ENCODE results near the gene SLC26A6.

Gene SLC26A6

DNA sequence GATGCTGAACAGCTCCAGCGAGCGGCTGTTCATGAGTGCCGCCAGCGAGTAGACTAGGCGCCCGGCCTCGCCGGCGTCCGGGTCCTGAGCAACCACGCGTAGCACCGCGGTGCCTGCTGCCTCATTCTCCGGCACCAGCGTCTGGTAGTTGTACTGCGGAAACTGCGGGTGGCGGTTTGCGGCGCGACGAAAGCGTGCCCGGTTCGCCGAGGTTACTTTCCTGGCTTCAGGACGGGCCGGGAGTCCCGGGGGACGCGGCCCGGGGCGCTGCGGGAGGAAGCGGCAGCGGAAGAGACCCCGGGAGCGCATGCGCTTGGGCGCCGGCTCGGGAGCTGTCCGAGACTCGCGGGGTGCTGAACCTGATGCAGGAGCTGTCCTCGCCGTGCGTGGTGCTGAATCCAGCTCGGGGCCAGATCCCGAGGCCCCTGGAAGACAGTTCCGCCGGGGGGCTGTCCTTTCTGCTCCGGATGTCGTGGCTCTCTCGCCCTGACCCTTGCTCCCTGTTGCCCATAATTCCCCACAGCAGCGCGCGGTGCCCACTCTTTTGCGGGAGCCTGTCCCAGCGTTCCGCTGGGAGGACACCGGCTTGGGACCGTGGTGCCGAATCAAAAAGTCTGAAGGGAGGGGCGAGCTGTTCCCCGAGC is 26.4 kb upstream of the SLC26A6 start:
- peak; percentile 57 to 60 for DNase-seq

DNA sequence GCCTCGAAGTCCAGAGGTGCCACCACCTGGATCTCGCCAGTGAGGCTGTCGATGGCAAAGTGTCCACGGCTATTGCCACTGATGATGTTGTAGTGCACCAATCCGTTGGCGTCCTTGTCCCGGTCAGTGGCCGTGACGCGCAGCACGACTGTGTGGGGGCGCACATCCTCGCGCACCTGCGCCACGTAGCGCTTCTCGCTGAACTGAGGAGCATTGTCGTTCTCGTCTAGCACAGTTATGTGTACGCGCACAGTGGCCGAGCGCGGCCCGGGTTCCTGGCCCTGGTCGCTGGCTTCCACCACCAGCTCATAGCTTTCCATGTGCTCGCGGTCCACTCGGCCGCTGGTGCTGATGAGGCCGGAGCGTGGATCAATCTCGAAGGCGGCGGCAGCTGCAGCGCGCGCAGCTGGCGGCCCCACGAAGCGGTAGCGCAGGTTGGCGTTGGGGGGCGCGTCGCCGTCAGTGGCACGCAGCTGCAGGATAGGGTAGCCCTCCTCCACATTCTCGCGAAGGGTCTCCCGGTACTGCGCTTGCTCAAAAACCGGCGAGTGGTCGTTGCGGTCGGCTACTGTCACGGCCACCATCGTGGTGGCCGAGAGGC is 25.6 kb upstream of the SLC26A6 start:
- DNase-seq: no peak

DNA sequence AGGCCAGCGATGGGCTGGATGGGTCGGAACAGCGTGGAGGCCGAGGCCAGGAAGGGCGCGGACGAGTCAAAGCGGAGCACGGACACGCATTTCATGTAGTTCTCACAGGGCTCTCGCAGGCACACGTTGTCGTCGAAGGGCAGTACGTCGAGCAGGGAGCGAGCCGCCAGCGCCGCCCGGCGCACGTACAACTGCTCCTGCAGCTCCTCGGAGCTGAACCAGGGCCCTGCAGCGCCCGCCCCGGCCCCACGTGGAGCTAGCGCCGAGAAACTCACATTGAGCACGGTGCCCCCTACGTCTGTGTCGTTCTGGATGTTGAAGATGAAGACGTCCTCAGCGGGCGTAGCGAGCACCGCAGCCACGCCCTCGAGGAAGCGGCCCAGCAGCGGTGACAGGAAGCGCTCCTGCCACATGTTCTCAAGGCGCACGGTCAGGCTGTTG is 21.6 kb upstream of the SLC26A6 start:
- DNase-seq: peak; percentile 7 to 23

DNA sequence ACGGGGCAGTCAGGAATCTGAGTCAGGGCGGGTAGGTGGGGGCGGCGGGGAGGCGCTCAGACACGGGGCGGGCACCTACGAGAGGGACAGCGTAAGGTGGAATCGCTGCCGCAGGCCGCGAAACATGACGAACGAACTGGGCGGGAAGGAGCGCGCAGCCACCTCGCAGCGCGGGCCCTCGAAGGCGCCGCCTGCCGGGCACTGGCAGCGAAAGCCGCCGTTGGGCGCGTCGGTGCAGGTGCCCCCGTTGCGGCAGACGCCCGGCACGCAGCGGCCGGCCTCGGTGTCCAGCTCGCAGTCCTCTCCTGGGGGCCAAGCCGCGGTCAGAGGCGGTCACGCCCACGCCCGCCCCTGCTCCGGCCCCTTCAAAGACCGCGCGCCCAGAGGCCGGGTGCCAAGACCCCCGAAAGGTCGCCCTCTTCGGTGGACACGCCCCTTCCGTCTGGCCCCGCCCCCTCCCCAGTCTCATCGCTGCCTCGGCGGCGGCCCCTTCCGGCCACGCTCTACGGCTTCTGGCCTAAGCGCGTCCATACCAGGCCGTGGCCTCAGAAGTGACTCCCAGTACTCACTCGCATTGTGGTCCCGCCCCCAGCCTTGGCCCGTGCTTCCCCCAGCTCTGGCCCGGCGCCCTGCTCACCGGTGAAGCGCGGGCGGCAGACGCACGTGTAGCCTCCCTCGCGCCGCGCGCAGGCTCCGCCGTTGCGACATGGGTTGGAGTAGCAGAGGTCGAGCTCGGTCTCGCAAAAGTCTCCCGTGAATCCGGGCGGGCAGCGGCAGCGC is 21.0 kb upstream of the SLC26A6 start:
- DNase-seq: peak; percentile 83 to 87

DNA sequence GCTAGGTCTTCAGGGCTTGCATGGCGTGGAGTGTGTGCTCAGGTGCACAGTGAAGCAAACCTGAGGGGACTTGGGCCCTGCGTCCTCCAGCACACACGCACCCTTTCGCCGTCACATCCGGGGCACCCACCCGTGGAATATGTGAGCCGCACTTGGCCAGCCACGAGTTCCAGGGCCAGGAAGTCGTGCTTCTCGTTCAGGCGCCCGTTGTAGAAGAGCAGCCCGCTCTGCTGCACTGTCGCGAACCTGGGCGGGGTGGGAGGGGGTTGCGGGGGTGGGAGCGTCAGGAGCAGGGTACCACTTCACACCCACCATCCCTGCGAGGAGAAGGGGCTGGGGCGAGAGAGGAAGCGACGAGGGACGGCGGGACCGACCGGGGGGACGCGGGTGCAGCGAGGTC is 20.3 kb upstream of the SLC26A6 start:
- DNase-seq: peak; percentile 63 to 70

DNA sequence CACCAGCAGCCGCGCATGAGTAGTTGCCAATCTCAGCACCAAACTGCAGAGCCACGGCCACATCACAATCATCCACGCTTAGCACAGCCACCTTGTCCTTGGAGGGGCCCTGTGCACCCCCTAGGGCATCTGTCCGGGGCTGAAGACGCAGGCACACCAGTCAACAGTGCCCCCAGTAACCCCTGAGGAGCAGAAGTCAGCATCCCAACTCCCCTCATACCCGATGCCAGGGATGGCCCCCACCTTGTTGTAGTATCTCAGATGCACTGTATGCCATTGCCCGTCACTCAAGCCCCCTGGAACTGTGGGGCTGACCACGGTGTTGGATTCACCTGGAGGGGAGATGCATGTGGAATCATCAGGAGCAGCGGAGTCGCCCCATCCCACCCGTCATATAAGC is 19.8 kb upstream of the SLC26A6 start:
- no peak for DNase-seq

DNA sequence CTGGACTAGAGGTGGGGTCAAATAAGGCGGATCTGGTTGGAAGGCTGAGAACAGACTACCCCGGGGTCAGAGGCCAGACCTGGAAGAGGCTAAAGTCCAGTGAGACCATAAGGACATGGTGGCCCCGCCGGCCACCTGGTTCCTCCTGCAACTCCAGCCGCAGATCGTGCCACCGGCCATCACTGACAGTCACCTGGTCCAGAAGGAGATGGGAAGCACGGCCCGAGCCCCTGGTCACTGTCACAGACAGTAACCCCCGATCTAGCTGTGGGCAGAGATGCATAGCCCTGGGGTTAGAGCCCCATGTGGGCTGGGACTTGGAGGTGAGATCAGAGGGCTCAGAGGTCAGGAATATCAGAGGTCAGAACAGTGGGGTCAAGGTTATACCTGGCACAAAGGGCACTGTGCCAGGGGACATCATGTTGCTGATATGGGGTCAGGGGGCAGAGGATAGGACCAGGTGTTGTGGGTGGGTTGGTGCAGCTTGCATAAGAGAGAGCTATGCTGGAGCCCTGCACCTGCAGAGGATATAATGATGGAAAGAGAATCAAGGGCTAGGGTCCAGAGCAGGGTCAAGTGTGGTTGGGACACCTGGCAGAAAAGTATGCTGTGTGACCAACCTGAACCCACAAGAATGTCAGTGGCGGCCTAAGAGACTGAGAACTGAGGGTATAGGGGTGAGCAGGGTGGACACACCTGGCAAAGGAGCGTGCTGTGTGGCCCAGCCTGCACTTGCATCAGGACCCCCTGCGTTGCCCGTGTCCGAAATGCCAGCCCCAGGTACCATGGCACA is 17.9 kb upstream of the SLC26A6 start:
- no peak for DNase-seq

DNA sequence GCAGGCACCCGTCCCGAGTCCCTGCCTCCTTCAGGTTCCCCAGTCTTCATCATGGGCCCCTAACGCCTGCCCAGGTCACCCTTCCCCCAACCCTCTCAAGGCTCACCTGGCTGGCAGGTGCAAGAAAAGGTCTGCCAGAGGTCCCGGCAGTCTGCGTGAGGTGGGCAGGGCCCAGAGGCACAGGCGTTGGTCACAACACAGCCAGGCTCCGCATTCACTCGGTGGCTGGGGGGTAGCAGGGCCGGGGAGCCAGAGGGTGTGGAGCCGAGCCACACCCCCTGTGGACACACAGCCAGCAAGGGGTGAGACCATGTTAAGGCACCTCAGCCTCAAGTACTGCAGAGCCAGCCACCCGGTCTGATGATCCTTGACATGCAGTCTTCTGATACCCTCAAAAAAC is 16.5 kb upstream of the SLC26A6 start:
- no peak for DNase-seq

DNA sequence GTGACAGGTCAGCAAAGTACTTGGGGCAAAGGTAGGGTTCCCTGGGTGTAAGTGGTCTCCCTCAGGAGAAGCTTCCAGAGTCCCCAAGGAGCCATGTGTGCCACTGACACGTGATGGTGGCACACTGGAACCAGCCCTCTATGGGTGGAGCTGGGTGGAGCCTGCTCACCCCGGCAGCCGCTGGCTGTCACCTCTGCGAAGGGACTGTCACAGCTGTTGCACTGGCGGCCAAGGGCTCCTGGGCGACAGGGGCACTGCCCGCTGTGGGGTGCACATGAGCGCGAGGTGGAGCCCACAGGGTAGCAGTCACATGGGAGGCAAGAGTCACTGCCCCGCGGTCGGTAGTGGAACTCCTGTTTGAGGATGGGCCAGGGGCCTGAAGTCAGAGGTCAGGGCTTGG is 15.5 kb upstream of the SLC26A6 start:
- no peak for DNase-seq

DNA sequence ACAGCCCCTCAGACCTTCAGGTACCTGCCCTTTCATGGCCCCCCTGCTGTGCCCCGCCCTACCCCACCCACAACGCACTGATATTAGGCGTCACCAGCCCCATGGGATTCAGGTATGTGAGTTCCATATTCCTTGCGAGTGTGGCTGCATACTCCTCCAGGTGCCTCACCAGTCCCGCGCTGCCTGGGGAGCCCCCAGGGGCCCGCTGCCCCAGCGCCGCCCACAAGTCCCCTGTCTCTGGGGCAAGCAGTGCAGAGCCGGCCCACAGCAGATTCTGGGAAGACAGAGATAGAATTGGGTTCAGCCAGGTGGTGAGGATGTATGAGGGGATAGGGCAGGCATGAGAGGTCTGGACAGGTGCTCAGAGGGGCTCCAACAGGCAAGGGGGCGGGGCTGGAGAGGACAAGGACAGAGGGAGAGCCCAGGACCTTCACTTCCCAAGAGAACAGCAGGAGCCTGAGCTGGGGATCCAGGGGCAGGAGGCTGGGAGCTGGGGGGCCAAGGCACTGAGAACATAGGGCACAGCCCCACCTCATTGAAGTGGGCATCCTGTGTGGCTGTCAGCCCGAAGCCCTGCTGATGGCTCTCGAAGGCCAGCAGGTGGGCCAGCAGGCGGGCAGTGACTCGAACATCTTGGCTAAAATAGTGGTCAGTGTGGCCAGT is 13.1 kb upstream of the SLC26A6 start:
- no peak for DNase-seq

DNA sequence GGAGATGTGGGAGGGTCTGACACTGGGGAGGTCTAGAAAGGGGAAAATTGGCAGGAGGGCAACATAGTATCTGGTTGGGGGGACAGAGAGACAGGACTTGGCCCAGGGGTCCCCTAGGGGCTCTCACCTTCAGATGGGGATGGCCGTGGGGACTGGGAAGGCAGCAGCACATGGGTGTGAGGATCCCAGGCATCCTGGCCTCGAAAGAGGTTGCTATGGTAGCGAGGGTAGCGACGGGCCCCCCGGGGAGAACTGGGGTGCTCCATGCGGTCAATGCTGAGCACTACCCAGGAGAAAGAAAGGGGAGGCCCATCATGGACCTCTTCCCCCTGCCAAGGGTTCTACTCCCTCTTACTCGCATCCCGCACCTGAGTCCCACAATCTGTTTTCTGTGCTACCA is 12.5 kb upstream of the SLC26A6 start:
- no peak for DNase-seq

DNA sequence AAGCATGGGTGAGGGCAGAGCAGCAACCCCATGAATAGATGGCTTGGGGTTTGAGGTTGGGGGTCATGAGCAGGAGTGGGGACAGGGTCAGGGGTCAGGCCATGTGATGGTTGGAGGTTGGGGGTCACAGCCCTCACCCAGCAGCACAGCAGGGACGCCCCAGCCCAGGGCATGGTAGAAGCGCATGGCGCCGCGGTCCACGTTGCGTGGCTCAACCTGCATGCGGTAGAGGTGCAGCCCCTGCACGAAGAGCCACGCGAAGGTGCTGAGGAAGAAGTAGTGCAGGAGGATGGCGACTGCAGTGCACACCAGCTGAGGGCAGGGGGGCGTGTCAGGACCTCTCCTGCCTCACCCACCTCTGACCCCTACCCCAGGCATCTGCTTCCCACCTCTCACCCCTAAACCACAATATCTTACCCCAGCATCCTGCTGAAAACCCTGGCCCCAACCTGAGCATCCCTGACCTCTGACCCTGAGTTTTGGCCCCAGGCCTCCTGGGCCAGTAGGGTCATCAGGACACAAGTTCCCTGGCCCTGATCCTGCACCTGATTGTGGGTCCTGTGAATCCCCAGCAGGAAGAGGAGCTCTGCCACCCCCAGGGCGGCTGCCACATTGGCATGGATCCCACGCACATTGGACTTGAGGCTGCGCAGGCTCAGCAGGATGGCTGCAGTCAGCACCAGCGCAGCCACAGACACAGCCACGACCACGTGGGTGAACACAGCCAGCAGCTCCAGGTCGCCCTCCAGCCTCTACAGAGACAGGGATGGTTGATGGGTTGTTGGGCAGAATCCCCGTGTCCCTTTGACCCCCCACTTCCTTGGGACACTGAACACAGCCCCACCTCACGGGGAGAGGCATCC is 9.9 kb upstream of the SLC26A6 start:
- DNase-seq: no peak

DNA sequence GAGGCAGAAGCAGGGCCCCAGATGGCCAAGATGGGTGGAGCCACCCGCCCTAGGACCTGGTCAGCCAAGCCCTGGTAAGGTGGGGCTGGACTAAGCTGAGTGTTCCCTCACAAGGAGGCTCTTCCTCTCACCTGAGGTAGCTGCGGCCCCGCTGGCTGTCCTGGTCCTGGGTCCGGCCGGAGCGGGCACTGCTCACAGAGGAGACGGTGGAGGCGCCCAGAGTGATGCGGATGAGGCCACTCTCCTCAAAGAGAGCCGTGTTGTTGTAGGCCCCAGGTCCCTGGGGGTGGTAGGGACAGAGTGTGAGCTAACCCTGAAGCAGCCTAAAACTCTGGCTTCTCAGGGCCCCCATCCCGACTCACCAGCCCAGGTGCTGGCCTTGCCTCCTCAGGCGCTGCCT is 7.3 kb upstream of the SLC26A6 start:
- DNase-seq: no peak

DNA sequence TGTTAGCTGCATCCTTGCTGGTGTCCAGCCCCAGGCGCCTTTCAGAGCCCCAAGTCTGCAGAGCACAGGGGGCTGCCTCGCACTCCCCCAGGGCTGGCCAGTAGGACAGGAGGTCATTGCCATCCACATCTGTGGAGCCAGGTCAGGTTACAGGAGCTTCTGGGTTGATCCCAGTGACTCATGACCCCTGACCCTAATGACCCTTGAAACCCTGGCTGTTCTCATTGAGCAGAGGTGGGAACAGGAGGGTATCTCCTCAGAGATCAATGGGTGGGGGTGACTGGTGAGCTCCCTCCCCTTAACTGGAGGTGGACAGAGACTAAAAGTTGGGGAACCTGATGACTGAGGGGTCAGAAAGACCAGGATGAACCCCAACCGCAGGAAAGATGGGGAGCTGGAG is 6.1 kb upstream of the SLC26A6 start:
- DNase-seq: no peak

DNA sequence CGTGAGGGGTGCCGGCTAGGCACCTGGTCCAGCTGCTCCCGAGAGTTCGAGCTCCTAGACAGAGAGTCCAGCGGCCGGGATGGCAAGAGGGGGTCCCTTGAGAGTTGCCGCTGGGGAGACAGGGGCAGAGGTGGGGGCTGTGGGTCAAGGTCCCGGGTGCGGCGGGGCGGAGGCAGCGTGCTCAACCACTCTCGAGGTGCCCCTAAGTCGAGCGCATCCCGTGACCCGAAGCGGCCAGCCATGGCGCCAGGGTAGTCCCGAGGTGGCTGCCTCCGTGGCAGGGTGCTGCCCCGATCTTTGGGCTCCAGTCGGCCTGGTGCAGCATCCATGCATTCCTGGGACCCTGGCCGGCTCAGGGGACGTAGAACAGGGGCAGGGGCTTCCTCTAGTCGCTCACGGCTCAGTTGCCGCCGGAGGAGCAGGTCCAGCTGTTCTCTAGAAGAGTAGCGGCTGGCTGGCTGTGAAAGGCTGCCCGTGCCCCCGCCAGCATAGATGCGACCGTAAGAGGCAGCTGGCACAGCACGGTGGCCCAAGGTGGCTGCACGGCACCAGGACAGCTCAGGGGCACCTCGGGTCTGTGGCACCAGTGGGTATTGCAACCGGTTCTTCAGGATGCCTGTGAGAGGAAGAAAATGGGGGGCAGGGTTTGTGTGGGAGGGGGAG is 4.8 kb upstream of the SLC26A6 start:
- DNase-seq: no peak

DNA sequence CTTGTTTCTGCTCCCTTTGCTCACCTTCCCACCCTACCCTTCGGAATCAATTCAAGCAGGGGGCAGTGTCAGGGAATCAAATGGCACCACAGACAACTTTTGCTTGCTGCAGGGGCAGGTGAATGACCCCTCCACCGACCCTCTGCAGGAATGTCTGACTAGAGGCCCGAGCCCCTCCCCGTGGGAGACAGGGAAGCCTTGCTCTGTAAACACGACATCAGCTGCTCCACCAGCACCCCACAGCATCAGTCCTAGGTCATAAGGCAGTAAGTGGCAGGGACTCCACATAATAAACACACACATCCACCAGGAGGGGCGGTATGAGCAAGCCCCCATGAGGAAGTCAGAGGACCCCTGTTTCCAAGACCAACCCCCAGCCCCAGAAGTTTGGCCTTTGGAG is 2.0 kb upstream of the SLC26A6 start:
- DNase-seq: no peak

DNA sequence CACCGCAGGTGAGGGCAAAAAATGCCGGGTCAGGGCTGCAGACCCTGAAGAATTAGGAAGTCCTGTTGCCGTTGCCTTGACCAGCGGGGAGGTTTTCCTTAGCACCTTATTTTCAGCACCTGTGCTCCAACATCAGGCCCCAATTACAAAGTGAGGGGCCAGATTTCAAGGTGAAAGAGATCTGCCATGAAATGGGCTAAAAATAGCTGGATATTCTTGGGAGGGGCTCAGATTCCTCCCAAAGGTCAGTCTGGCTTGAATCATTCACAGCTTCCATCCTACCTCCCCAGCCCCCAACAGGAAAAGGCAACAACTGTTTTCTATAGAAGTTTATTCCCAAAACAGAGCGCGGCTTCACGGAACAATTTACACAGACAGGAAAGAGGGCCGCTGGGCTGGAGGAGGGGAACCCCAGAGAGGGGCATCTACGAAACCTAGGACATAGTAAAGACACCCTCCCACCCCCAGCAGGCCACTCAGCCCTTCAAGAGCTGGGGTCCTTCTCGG is 941 bp upstream of the SLC26A6 start:
- DNase-seq: no peak

DNA sequence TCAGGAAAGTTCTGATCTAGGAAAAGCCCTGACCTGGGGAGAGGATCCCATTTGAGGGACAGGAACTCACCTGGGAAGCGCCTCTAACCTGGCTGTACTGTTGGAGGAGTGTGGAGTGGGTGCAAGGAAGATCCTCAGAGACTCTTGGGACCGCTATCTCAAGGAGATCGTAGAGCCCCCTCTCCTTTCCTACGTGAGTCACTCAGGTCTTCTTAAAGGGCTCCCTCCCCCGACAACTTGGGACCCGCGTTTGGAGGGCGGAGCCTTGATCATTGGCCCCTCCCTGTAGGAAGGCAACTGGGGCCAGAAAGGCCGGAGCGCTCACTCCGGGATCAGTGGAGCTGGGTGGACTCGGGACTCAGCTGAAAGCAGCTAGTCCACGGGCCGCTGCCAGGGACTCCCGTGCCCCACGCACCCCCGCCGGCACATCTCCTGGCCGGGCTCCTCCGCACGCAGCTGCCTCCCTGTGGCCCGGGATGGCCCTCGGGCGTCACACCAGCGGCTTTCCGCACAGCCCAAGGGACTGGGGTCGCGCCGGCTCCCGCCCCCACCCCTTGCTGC is 520 bp downstream of the SLC26A6 start:
- peak; percentile 43 to 44 for DNase-seq

DNA sequence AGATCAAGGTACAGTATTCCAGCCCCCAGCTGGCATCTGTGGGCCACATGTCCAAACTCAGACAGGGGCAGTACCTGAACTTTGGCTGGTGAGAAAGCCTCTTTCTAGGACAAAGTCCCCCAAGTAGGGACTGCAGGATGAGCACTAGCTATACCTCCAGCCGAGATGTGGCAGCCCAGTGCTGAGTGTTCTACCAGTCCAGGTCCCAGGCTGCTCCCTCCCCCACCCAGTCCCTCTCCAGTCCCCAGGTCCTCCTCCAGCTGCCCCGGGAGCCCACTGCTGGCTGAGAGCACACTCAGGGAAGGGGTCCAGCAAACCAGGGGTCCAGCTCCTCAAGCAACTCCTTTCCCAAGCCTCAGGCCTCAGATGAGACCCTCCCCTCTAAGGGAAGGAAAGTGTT is 1.5 kb downstream of the SLC26A6 start:
- no peak for DNase-seq

DNA sequence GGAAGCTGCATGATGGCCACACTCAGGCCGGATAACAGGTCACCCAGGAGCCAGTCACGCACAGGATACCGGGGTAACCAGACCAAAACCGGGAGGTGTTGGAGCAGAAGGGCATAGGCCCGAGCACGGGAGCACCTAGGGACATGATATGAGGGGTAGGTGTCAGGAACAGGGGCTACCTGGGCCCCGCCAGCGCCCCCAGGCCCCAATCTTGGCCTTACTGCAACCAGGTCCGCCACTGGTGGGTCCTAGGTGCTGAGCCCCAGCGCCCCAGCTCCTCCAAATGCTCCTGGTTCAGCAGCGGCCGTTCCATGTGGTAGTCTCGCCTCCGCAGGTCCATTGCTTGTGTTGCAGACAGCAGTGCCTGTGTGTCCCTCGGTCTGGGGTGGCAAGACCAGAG is 2.0 kb downstream of the SLC26A6 start:
- DNase-seq: no peak

Data from activated CD4-positive, alpha-beta T cell treated with anti-CD3 and anti-CD28 coated beads, Interleukin-2, amount 50 U/mL, for 4 hours (primary cell).